ENCODE results near the gene PDE7B.

The PDE7B gene

GRCh38 chr6:136037242-136037875 is 185.9 kb downstream of the PDE7B start:
- H3K4me3 ChIP-seq (ENCODE audit: low read depth, low read length), result no peak overlapping the region
- no peak for TF ChIP-seq CTCF (IDR thresholded peaks at IDR 0.05; ENCODE audit: borderline replicate concordance, insufficient read depth, low read depth, low read length)

- no peak for TF ChIP-seq CTCF (IDR thresholded peaks at IDR 0.05; ENCODE audit: borderline replicate concordance, insufficient read depth, low read depth, low read length)
- no peak overlapping the region for H3K4me3 ChIP-seq (ENCODE audit: low read depth, low read length)
Measured at GRCh38 chr6:136037876-136038460, 186.5 kb downstream of the PDE7B start.

- no peak overlapping the region for H3K4me3 ChIP-seq (ENCODE audit: low read depth, low read length)
- TF ChIP-seq CTCF (IDR thresholded peaks at IDR 0.05; ENCODE audit: borderline replicate concordance, insufficient read depth, low read depth, low read length), result no peak
Measured at GRCh38 chr6:136038531-136038930, 187.0 kb downstream of the PDE7B start.

- no peak overlapping the region for H3K4me3 ChIP-seq (ENCODE audit: low read depth, low read length)
- TF ChIP-seq CTCF (IDR thresholded peaks at IDR 0.05; ENCODE audit: borderline replicate concordance, insufficient read depth, low read depth, low read length), result no peak
Measured at GRCh38 chr6:136039185-136039584, 187.7 kb downstream of the PDE7B start.

- H3K4me3 ChIP-seq (ENCODE audit: low read depth, low read length), result no peak overlapping the region
- no peak for TF ChIP-seq CTCF (IDR thresholded peaks at IDR 0.05; ENCODE audit: borderline replicate concordance, insufficient read depth, low read depth, low read length)
Measured at GRCh38 chr6:136050475-136050874, 199.0 kb downstream of the PDE7B start.

- no peak overlapping the region for H3K4me3 ChIP-seq (ENCODE audit: low read depth, low read length)
- no peak for TF ChIP-seq CTCF (IDR thresholded peaks at IDR 0.05; ENCODE audit: borderline replicate concordance, insufficient read depth, low read depth, low read length)
Measured at GRCh38 chr6:136051140-136051775, 199.8 kb downstream of the PDE7B start.

GRCh38 chr6:136052031-136052430 is 200.5 kb downstream of the PDE7B start:
- no peak overlapping the region for H3K4me3 ChIP-seq (ENCODE audit: low read depth, low read length)
- no peak for TF ChIP-seq CTCF (IDR thresholded peaks at IDR 0.05; ENCODE audit: borderline replicate concordance, insufficient read depth, low read depth, low read length)

All from GM12875 (cell line).